Measurements from ENCODE around the gene TCEA2.
A peak's percentile ranks its signal among the peaks of the same experiment; 100 is the strongest.

The TCEA2 gene

DNA sequence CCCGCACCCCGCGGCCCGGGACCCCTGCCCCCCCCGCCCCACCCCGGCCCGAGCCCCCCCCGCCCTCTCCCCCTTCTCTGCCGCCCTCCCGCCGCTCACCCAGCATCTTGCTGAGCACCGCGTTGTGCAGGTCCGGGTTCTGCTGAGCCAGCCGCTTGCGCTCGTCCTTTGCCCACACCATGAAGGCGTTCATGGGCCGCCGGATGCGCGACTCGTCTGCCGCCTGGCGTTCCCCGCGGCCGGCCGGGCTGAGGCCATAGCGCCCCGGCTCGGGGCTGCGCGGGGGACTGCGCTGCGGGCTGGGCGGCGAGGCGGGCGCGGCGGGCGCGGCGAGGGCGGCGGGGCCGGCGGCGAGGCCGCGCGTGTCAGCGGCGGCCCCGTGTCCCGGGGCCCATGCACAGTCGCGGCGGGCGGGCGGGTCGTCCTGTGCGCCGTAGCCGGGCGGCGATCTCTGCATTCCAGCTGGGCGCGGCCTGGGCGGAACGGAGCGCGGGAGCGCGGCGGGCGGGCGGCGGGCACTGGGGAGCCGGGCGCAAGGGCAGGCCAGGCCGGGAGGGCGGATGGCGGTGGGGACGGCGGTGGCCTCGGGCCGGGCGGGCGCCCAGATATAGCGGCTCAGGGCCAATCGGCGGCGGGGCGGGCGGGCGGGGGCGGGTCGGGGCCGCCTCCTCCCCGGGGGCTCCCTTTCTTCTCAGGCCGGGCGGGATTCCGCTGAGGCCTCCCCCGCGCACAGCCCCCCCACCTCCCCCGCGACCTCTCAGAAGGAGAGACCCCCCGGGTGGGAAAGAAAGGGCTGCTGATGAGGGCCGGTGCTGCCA lies 13.7 kb upstream of the TCEA2 start, which contains the start of gene SOX18:
Gene SOX18, minus strand, starts transcription at position 580 of the 818 bp plus-strand sequence. Its CDS starts 123 bp downstream, at position 457.
- DNase-seq (ENCODE audit: low read depth), result no peak

DNA sequence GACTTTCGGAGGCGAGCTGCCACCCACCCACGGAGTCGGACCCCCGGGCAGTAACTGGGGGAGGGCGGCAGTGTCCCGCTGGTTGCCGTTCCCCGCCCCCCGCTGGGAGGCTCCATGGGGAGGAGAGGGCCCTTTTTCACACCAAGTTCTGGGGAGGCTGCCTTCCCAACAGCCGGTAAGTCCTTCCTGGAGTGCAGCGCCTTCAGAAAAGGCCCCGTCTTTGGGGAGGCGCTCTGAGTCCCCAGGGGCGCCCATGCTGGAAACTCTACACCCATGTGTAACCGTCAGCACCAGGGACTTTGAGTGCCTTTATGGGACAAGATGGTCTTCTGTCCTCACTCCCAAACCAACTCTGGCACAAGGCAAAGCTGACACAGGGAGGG lies 13.1 kb upstream of the TCEA2 start:
- no peak for DNase-seq (ENCODE audit: low read depth)

DNA sequence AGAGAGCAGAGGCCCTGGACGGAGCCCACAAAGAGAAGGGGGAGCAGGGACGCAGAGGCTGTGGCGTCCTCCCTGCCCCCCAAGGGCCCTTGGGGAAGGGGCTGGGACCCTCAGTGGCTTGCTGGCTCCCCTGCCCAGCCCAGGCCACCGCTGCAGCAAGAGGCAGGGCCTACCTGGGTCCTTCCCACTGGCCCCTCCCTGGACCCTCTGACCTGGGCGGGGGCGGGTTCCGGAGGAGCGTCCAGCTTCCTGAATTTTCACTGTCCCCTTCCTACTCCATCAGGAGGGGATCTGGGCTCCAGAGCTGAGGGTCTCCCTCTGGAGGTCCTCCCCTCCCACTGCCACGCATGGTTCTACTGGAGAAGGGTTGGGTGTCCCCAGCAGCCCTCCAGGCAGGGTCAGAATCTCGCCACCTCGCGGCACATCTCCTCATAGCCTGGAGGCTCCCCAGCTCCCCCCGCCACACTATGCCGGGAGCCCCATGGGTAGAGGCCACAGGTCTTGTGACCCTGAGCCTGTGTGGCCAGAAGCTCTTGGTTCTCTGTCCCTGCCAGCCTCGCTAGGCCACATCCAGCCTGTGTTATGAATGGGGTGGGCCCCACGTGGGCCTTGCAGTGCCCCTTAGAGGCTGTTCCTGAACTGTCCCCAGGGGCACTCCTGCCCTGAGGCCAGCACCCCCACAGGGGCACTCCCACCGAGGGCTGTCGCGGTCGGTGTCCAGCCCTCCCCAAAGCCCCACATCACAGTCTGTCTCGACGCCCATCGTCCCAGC lies 12.6 kb upstream of the TCEA2 start:
- no peak for DNase-seq (ENCODE audit: low read depth)

DNA sequence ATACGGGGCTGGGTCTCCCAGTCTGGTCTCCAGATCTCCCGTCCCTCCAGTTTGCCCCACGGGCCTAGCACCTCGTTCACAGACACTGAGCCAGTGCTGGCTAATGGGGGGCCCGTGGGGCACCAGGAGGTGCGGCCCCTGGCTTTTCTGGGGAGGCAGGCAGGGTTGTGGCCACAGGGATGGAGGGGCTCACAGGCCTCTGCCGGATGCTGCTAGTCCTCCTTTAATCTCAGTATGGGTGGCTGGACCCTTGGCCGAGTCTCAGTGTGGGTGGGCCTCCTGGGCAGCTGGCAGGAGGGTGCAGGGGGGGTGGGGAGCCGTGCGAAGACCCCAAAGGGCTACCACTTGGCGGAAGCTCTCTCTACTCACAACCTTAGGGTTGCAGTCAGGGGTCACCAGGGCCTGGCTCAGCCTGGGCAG lies 12.0 kb upstream of the TCEA2 start:
- no peak for DNase-seq (ENCODE audit: low read depth)

DNA sequence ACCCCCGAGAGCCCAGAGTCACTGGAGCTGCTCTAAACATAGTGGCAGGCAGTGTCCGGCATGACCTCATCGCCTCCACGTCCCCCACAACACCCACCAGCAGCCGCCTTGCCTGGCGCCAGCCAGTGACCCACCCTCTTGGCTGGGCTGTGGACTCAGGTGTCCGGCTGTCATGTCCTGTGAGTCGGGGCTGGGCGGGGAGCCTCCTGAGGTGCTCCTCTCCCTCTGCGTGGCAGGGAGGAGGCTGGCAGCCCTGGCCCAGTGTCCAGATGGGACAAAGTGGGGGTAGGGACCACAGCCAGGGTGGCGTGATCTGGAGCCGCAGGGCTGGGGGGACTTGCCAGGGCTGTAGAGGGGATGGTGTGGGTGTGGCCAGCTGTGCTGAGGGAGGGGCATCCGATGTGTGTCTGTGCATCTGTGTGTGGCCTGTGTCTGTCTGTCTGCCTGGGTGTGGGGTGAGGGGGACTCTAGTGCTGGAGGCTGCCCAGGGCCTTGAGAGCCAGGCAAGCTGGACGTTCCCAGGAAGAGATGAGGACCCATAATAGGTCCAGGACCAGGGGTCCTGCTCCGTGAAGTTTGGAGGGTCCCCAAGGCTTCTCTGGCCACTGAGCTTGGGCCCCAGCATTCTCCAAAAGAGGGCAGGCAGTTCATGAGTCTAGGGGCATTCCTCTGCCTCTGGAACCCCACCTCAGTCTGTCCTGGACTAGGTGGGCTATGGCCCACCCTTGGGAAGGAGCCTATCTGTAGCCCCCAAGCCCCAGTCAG lies 11.3 kb upstream of the TCEA2 start:
- DNase-seq (ENCODE audit: low read depth), result no peak

DNA sequence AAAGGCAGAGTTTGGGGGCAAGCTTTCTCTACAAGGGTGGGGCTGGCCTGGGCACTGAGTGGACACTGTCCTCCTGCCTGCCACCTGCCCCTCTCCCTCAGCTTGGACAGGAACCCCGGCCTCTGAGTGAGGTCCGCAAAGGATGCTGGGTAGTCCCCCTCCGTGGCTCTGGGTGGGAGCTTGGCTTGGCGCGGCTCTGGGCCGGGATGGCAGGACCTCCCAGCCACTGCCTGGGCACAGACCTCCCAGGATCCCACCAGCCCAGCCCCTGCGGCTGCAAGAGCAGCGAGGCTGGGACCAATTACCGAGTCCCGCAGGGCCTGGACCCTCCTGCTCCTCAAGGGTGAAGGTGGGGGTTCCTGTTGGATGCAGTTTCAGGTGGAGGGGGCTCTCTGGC lies 10.7 kb upstream of the TCEA2 start:
- DNase-seq (ENCODE audit: low read depth), result no peak

DNA sequence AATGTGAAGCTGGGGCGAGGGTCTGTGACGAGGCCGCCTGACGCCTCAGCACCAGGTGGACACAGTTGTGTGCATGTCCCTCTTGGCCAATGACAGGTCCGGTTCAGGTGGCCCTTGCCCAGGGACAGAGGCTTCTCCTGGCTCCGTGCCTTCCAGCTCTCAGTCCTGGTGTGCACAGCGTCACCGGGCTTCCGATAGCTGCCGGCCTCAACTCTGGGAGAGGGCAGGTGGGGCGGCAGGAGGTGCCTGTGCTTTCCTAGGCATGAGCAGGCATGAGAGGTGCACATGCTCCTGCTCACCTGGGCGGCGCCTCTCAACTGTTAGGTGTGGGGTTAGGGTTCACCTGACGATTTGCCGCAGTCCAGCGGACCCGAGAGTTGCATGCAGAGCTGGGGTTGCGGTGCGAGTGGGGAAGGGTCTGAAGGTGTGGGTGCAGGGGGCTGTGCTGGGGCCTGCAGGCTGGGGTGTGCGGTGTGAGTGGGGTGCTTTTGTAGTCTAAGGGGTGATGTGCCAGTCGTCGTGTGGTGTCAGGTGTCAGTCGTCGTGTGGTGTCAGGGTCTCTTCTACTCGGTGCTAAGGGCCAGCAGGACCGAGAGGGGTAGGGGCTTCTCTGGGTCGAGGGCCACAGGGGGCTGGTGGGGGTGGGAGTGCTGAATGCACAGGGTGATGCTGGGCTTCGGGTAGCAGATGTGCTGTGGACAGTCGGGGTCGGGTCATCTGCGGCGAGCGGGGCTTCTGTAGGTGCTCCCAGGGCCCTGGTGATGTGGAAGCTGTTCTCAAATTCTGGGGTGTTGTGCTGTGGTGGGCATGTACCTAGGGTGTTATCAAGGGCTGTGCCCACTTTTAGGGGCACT lies 9.8 kb upstream of the TCEA2 start:
- no peak for DNase-seq (ENCODE audit: low read depth)

DNA sequence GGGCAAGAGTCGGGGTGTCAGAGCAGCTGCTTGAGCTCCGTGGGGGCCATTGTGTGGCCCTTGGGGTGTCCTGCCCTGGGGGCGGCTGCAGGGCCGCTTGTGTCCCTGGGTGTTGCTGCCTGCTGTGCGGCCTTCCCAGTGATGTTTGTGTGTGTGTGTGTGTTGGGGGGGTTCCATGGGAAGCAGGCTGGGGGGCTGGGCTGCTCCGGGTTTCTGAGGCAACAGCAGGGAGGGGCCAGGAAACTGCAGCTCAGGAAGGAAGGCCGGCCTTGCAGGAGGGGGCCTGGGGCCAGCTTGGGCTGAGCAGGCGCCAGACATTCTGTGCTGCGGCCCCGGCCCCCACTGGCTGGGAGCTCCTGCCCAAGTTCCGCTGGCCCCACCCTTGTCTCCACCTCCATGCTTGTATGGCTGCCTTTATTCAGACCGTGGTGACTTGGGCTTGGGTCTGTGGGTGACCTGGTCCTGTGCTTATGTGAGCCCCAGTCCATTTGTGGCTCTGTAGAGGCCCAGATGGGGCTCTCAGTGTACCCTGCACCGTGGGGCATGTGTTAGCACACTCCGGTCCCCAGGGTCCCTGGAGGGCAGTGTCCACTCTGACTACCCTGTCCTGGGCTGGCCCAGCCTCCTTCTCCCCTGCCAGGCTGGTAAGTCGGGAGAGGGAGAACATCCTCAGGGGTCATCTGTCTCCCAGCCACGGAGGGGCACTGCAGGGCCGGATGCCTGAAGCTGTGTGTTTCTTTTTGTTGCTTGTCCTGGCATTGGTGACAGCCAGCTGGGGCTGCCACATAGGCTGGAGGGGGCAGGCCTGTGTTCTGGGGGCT lies 8.9 kb upstream of the TCEA2 start:
- no peak for DNase-seq (ENCODE audit: low read depth)

DNA sequence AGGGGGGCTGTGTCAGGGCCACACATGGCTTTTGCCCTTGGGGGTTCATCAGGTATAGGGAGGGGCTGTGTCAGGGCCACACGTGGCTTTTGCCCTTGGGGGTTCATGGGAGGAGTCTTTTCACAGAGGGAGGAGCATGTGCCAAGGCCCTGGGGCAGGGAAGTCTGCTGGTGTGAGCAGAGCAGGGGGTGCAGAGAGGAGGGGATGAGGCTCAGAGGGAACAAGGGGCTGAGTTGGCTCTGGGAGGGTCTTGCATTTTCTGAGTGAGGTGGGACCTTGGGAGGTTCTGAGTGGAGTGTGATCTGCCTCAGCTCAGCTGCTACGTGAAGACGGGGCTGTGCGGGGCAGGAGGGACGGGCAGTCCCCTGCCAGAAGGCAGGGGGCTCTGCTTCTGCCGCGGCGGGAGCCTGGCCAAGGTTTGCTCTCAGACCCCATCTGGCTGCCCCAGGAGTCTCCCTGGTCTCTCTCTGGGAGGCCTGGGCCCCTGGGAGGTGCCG lies 7.6 kb upstream of the TCEA2 start:
- DNase-seq (ENCODE audit: low read depth), result no peak

DNA sequence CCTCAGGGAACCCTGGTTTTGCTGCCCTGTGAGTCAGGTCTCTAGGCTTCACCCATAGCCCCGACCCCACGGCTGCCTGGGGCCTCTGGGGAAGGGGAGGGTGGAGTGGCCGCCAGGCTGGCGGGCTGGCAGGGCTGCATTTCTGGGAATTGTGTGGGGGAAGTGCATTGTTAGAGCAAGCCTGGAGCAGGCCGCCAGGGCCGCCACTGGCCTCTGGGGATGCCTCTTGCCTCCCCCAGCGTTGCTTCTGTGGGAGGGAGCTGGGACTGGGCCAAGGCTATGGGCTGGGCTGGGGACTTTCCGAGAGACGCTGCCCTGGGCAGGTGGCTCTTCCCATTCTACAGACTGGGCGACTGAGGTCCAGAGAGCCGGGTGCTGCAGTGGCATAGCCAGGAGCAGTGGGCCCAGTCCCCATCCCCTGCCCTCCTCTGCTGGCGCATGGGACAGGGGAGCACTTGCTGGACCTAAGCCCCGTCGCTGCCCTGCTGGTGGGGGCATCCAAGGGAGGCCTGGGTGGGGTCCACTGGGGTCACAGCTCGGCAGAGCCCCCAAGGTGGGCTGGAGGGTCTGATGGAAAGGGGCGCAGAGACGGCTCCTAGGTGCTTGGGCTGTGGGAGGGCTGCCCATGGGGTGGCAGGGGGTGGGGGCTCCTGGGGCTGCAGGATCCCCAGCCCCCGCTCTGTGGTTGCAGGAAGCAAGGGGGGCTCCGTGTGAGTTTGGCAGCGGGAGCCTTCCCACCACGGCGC lies 6.9 kb upstream of the TCEA2 start:
- DNase-seq (ENCODE audit: low read depth), result no peak

DNA sequence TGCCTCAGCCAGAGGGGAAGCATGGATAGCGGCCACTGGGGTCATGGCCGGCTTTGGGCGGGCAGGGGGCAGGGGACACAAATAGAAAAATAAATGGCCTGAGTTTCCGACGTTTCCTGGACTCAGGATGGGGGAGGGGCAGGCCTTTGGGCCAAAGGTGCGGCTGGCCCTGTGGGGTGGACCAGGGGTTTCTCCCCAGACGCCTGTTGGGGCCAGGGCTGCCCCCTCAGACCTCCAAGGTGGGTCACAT lies 6.4 kb upstream of the TCEA2 start:
- no peak for DNase-seq (ENCODE audit: low read depth)

DNA sequence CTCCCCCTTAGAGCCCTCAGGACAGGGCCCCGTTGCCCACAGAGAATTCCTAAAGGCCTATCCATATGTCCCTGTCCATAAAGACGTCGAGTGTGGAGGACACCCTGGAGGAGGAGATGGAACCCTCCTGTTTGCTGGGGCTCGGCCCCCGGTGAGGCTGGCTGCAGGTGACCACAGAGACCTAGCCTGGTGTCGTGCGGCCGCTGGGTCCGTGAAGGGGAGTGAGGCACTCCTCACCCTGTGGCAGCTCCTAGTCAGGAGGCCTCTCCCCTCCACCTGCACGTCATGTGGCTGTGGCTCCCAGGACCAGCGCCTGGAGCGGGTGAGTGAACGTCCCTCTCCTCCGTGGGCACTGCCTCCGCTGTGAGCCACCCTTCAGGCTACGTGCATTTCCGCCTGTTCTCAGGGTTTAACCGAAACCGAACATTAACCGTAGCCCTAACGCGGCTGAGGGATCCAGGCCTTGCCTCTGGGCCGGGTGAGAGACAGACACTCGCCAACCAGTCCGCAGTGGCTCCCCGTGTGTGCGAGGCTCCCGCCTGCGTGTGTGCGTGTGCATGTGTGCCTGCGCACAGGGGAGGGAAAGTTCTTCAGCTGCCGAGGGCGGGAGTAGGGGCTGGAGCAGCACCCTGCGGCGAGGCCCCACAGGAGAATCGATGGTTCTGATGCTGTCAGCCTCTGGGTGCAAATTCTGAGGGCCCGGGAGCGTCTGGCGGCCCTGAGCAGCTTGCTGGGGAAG lies 5.9 kb upstream of the TCEA2 start:
- DNase-seq (ENCODE audit: low read depth), result no peak

DNA sequence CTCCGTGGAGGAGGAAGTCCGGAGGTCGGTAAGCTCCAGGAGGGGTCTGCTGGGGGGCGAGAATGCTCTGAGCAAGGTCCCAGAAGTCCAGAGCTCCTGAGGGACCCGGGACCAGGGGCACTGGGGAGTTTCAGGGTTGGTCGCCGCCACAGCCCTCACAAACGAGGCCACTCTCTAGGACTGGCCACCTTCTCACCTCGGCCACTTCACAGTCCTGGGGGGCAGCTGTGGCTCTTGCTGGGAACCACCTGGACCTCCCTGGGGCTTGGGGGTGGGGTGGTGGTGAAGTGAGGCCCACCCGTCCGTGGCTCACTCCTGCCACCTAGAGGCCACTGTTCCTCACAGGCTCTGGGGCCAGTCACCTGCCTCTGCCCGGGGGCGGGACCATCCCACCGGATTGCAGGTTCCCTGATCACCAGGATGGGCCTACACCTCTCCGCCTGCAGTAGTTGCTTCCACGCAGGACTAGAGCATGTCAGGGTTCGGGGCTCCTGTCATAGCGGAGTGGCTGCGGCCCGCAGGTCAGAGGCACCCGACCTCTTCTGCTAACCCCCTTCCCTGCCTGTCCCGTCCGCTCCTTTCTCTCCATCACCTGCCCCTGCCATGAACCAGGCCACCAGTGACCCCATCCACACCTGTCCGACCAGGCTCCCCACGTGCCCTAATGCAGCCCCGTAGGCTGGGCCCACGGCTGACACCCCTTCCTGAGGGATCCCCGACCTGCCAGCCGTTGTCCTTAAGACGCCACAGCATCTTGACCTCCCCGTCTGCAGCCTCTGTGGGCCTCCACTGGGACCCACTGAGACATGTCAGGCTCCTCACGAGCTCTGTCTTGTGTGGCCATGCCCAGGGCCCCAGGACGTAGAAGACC lies 5.1 kb upstream of the TCEA2 start:
- DNase-seq (ENCODE audit: low read depth), result no peak

DNA sequence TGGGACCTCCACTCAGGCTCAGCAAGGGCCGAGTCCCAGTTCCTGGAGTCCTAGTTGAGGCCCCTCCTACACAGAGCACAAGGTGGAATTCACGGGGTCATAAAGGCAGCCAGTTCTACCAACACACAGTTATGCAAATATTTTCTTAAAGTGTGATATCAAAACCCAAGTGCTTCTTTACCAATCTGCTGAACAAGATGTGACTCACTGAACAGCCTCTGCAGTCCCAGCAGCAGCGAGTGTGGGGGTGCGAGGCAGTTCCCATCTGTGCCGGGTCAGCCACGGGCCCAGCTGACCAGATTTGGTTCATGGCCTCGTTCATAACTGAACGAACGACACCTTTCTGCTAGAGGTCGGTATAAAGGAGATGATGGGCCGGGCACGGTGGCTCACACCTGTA lies 4.5 kb upstream of the TCEA2 start:
- DNase-seq (ENCODE audit: low read depth), result no peak

DNA sequence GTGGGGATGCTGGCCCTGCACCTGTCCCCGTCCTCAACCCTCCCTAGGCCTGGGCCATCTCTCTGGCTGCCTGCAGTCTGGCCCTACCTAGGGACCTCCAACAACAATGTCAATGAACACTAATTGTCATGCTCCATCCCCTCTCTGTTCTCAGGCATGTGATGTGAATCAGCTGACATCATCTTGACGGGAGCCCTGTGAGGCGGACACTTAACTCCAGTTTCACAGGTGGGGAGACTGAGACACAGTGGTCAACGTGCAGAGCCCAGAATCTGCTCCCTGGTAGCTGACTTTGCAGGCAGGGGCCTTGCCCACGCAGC lies 762 bp upstream of the TCEA2 start:
- no peak for DNase-seq (ENCODE audit: low read depth)

DNA sequence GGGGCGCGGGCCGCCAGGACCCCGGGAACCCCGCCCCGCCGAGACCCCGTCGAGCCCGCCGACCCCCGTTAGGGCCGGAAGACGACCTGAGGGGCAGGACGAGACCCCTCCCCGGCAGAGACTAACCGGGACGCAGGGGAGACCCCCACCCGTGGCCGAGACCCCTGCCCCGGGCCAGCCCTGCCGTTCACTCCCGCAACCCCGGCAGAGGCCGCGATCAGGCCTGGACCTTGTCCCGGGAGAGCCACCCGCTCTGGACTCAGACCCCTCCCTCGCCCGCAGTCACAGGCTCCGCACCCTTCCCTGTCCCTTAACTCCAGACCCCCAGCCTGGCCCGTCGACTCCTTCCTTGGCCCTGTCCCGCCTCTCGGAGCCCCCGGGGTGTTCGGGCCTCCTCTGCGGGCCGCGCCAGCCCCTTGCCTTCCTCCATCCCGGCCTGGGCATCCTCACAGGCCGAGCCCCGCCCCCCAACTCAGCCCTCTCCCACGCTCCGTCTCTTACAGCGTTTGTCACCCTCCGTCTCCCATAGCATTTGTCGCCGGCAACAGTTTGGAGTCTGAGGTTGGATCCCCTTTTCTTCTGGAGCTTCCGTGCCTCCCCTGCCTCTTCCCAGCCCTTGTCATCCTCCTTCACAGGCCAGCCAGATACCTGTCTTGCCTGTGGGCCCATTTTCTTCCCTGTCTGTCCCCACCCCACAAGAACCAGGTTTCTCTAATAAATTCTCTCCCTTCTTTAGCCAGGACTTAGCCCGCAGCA lies 569 bp downstream of the TCEA2 start:
- no peak for DNase-seq (ENCODE audit: low read depth)

DNA sequence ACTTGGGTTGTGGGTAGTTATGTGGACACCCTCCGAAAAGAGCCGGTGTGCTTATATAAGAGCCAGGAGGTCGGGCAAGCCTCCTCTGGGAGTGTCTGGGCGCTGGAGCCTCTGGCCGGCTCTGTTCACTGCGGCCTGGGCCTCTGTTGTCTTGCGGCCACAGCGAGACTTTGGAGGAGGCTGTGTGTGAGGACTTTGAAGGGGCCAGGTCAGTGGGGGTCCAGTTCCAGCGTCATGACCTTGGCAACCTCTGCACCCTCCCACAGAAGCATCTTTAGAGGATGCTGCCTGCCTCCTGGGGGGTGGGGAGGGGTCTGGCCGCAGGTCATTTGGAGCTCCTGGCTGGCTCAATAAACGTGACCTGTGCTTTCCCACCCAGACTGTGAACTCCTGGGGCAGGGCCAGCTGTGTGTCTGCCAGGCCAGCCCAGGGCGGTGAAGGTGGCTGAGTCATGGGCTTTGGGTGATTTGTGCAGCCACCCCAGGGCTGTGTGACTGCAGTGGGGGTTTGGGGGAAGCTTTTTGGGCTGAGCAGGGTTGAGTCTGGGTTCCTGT lies 1.2 kb downstream of the TCEA2 start:
- peak; percentile 37 for DNase-seq (ENCODE audit: low read depth)
